ENCODE data around the gene GTF3C2.

DNA sequence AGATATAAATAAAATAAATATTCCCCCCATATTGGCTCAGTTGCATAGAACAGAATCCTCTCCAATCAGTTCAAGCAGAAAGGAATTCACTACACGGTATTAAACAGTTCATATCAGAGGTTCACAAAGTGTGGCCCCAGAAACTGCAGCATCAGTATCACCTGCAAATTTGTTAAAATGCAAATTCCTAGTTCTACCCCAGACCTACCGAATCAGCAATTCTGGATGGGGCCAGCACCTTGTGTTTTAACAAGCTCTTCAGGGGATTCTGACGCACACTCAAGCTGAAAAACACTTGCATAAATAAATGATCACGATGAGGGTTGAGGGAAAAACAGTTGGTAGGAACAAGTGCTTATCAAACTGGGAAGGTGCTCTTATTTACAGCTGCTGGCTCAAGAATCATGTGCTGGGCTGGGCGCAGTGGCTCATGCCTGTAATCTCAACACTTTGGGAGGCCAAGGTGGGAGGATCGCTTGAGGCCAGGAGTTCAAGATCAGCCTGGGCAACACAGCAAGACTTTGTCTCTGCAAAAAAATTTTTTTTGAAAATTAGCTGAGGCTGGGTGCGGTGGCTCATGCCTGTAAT lies 6.4 kb downstream of the GTF3C2 start:
- TF ChIP-seq, protein P1, sequence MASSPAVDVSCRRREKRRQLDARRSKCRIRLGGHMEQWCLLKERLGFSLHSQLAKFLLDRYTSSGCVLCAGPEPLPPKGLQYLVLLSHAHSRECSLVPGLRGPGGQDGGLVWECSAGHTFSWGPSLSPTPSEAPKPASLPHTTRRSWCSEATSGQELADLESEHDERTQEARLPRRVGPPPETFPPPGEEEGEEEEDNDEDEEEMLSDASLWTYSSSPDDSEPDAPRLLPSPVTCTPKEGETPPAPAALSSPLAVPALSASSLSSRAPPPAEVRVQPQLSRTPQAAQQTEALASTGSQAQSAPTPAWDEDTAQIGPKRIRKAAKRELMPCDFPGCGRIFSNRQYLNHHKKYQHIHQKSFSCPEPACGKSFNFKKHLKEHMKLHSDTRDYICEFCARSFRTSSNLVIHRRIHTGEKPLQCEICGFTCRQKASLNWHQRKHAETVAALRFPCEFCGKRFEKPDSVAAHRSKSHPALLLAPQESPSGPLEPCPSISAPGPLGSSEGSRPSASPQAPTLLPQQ (tag by site-specific recombination; IDR thresholded peaks at IDR 0.05) = no peak
- TF ChIP-seq SALL2 (tag by site-specific recombination; IDR thresholded peaks at IDR 0.05; ENCODE audit: borderline replicate concordance) (no peak), ZFHX2 (tag by site-specific recombination; conservative IDR thresholded peaks at IDR 0.05) (no peak), ZNF274 (IDR thresholded peaks at IDR 0.05; ENCODE audit: low read length) (no peak), ZNF274 (tag by site-specific recombination; IDR thresholded peaks at IDR 0.05; ENCODE audit: borderline replicate concordance) (no peak), ZBTB20 (tag by site-specific recombination; IDR thresholded peaks at IDR 0.05) (no peak), ZNF544 (tag by site-specific recombination; IDR thresholded peaks at IDR 0.05) (no peak), ZNF10 (tag by site-specific recombination; IDR thresholded peaks at IDR 0.05) (no peak)
- TF ChIP-seq, protein P2, sequence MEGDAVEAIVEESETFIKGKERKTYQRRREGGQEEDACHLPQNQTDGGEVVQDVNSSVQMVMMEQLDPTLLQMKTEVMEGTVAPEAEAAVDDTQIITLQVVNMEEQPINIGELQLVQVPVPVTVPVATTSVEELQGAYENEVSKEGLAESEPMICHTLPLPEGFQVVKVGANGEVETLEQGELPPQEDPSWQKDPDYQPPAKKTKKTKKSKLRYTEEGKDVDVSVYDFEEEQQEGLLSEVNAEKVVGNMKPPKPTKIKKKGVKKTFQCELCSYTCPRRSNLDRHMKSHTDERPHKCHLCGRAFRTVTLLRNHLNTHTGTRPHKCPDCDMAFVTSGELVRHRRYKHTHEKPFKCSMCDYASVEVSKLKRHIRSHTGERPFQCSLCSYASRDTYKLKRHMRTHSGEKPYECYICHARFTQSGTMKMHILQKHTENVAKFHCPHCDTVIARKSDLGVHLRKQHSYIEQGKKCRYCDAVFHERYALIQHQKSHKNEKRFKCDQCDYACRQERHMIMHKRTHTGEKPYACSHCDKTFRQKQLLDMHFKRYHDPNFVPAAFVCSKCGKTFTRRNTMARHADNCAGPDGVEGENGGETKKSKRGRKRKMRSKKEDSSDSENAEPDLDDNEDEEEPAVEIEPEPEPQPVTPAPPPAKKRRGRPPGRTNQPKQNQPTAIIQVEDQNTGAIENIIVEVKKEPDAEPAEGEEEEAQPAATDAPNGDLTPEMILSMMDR (tag by site-specific recombination; IDR thresholded peaks at IDR 0.05) = no peak
